SK-N-MC (cell line): ENCODE data around the gene GPR150.

Experiments used
- EZH2 ChIP-seq: fragments of 200-600 bp; sonication (generic); IDR thresholded peaks from one replicate; pipeline ENCODE4 v1.6.1; 2017; ENCODE audit warnings: antibody characterized with exemption
- FOXP2 ChIP-seq: optimal IDR thresholded peaks from 2 replicates; pipeline ENCODE3; 2011; ENCODE audit warnings: mild to moderate bottlenecking, moderate library complexity; ENCODE audit not compliant: insufficient read depth; ENCODE audit errors: extremely low read length, control extremely low read depth
- POLR2AphosphoS5 ChIP-seq: IDR thresholded peaks from 2 replicates; pipeline ENCODE4 v1.6.1; 2012; ENCODE audit warnings: mild to moderate bottlenecking, low read depth, low read length, borderline replicate concordance

DNA sequence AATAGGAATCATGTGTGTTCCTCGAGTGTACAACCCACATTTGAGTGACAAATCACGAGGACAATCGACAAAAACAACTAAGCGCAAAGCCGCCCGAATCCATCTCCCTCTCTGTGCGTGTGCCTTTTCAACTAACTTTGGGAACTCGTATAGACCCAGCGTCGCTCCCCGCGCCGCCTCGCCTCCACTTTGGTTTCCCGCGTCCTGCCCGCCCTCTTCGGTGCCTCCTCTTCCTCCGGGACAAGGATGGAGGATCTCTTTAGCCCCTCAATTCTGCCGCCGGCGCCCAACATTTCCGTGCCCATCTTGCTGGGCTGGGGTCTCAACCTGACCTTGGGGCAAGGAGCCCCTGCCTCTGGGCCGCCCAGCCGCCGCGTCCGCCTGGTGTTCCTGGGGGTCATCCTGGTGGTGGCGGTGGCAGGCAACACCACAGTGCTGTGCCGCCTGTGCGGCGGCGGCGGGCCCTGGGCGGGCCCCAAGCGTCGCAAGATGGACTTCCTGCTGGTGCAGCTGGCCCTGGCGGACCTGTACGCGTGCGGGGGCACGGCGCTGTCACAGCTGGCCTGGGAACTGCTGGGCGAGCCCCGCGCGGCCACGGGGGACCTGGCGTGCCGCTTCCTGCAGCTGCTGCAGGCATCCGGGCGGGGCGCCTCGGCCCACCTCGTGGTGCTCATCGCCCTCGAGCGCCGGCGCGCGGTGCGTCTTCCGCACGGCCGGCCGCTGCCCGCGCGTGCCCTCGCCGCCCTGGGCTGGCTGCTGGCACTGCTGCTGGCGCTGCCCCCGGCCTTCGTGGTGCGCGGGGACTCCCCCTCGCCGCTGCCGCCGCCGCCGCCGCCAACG is at the start of gene GPR150:
- no peak for TF ChIP-seq POLR2AphosphoS5
- no peak for TF ChIP-seq EZH2
- no peak for TF ChIP-seq FOXP2
